IPS-18c (cell line): Measurements from ENCODE around the gene POFUT1.
"Not testable (repeated sequence)": the region's sequence is repeated elsewhere in the genome, so short reads cannot be mapped to it uniquely, and the experiment has no call there.

Source experiments
- H3K4me3 ChIP-seq: 2 replicates; pipeline ENCODE4 v1.7.0; 2013; ENCODE audit warnings: low read depth, mild to moderate bottlenecking, low read length, moderate library complexity; ENCODE audit not compliant: insufficient read depth
- H3K9me3 ChIP-seq: one replicate; pipeline ENCODE4 v1.6.1; 2013; ENCODE audit warnings: mild to moderate bottlenecking, low read length, moderate library complexity; ENCODE audit not compliant: control insufficient read depth, insufficient read depth

POFUT1 gene

DNA sequence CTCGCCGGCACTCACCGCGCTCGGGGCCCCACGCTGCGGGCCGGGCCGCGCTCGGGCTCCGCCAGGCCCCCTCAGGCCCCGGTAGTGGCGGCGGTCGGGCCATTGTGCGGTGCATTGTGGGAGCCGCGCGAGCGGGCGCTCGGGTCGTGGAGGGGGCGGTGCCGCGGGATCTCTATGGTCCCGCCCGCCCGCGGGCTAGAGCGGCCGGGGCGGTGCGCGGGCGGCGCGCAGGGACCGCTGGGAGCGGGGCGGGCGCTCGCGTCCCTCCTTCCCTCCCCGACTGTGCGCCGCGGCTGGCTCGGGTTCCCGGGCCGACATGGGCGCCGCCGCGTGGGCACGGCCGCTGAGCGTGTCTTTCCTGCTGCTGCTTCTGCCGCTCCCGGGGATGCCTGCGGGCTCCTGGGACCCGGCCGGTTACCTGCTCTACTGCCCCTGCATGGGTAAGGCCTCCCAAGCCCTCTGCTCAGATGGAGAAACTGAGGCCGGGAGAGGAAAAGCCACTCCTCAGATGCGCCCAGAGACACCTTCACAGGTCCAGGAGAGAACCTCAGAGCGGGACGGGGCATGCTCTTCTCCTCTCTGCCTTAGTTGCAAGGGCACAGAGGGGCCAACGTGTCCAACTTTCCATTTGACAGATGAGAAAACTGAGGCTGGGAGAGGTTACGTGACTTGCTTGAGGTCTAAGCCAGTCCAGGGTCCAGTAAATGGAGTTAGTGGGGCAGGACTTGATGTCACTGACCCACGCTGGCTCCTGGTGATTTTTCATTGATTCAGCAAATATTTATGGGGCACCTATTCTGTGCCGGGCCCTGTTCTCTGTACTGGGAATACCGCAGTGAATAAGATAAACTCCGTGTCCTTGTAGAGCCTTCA lies at the start of gene POFUT1, which contains the start of gene PLAGL2:
Gene POFUT1 (plus strand): TSS at position 255 of the 873 bp plus-strand sequence. CDS start 62 bp downstream, at position 317.
Gene PLAGL2 (minus strand): TSS at position 118 of the 873 bp plus-strand sequence. CDS start 5,565 bp downstream, outside the sequence.
- Histone ChIP-seq H3K9me3 (no peaks in the 10 kb centered on the region), H3K4me3 (peak within 1 kb of the TSS; percentile 93)

- H3K4me3 ChIP-seq, result no peak overlapping the region
- H3K9me3 ChIP-seq, result no peaks in the 10 kb centered on the region
Measured at GRCh38 chr20:32158351-32158750, 49.3 kb upstream of the POFUT1 start.

DNA sequence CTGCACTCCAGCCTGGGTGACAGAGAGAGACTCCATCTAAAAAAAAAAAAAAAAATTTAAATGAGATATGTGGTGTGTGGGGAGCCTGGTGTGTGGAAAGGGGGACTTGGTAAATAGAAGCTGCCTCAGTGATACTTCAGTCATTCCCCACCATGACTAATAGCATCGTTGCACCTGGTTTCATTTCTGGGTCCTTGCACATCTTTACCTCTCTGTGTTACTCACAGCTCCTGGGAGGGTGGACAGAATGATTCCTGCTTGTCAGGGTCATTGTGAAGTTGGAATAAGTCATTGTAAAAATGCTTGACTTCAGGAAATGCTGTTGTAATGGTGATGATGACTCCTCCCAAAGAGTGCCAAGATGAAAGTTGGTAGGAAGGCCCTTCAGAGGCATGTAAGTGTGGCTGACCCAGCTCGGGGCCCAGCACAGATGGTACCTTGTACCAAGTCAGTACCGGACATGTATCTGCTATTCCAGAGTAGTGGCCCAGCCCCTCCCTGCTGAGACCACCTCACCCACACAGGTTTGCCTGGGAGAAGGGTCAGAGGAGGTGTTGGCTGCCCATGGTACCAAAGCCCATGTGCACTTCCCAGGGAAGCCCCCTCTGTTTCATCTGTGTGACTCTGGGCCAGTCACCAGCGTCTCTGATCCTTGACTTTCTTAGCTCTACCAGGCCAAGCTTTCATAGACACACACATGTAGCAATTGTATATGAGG lies 48.6 kb upstream of the POFUT1 start:
- H3K4me3 ChIP-seq, result no peak overlapping the region

GRCh38 chr20:32159766-32160221 lies 47.9 kb upstream of the POFUT1 start:
- H3K4me3 ChIP-seq, result no peak overlapping the region
- no peaks in the 10 kb centered on the region for H3K9me3 ChIP-seq

More for the DNA sequence above, 48.6 kb upstream of the POFUT1 start:
- no peaks in the 10 kb centered on the region for H3K9me3 ChIP-seq

DNA sequence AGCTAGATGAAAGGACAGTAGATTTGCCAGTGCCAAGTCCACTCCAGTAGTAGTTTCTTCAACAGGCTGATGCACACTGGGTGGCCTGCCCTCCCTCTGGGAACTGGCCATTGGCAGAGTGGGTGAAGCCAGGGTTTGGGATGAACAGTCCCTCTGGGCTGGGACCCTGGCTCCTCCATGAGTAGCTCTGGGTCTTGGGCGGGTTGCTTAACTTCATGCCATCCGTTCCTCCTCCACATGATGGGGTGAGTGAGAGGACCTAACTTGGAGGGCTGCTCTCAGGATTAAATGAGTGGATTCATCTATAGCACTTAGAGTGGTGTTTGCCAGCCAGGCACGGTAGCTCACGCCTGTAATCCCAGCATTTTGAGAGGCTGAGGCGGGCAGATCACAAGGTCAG lies 47.3 kb upstream of the POFUT1 start:
- Histone ChIP-seq H3K9me3 (no peaks in the 10 kb centered on the region), H3K4me3 (no peak overlapping the region)

GRCh38 chr20:32162351-32162750 lies 45.3 kb upstream of the POFUT1 start:
- Histone ChIP-seq H3K9me3 (no peaks in the 10 kb centered on the region), H3K4me3 (no peak overlapping the region)

GRCh38 chr20:32163951-32164350 lies 43.7 kb upstream of the POFUT1 start:
- no peak overlapping the region for H3K4me3 ChIP-seq
- H3K9me3 ChIP-seq, result no peaks in the 10 kb centered on the region

- Histone ChIP-seq H3K9me3 (no peaks in the 10 kb centered on the region), H3K4me3 (no peak overlapping the region)
Measured at GRCh38 chr20:32164984-32165735, 42.5 kb upstream of the POFUT1 start.

GRCh38 chr20:32165836-32166545 lies 41.7 kb upstream of the POFUT1 start:
- H3K4me3 ChIP-seq, result no peak overlapping the region
- H3K9me3 ChIP-seq, result no peaks in the 10 kb centered on the region

GRCh38 chr20:32167552-32167951 lies 40.1 kb upstream of the POFUT1 start:
- H3K4me3 ChIP-seq, result no peak overlapping the region
- H3K9me3 ChIP-seq, result no peaks in the 10 kb centered on the region

- Histone ChIP-seq H3K9me3 (no peaks in the 10 kb centered on the region), H3K4me3 (no peak overlapping the region)
Measured at GRCh38 chr20:32168184-32168910, 39.3 kb upstream of the POFUT1 start.

DNA sequence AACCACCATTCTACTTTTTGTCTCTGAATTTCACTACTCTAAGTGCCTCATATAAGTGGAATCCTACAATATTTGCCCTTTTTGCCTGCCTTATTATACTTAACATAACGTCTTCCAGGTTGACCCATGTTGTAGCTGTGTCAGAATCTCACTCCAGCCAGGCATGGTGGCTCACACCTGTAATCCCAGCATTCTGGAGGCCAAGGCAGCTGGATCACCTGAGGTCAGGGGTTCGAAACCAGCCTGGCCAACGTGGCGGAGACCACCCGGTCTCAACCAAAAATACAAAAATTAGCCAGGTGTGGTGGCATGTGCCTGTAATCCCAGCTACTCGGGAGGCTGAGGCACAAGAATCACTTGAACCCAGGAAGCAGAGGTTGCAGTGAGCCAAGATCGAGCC lies 30.0 kb upstream of the POFUT1 start:
- H3K9me3 ChIP-seq, H3K4me3 ChIP-seq: not testable (repeated sequence)

DNA sequence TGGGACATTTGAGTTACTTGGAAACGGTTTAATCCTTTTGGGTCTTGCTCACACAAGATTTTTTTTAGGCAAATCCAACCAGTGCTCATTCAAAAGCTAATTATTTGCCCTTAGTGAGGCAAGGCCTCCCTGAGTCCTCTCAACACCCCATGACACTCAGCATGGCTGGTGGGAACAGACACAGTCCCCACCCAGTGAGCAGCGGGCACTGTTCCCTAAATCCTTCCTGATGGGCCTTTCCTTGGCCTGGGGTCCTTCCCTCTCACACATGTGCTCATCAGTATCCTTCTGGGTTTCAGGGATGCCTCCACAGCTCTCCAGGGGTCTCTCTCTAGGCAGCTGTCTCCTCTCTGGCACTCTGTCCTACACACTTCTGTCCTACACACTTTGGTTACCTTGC lies 28.2 kb upstream of the POFUT1 start:
- Histone ChIP-seq H3K4me3 (no peak overlapping the region), H3K9me3 (no peaks in the 10 kb centered on the region)

- Histone ChIP-seq H3K9me3 (no peaks in the 10 kb centered on the region), H3K4me3 (no peak overlapping the region)
Measured at GRCh38 chr20:32179934-32180333, 27.7 kb upstream of the POFUT1 start.

DNA sequence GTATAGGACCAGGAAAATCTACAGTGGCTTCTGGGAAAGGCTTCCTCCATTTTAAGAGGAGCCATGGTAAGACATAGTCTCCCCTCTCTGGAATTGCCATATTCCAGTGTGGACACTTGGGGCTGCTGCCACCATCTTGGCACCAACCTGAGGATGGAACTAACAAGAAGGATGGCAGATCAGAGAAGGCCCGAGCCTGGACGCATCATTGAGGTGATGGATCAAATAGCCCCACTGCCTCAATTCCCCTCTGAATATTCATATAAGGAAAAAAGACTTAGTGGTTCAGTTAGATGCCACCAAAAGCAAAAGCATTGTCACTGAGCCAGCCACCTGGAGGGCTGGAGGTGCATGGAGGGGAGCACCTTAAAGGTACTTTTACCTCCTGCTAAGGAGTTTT lies 26.1 kb upstream of the POFUT1 start:
- H3K9me3 ChIP-seq, result no peaks in the 10 kb centered on the region
- no peak overlapping the region for H3K4me3 ChIP-seq

GRCh38 chr20:32183947-32184635 lies 23.6 kb upstream of the POFUT1 start:
- Histone ChIP-seq H3K4me3 (no peak overlapping the region), H3K9me3 (no peaks in the 10 kb centered on the region)
